ENCODE data around the gene CTDSP2. TPM values are rescaled to one million over a fixed set of nuclear protein-coding genes. Genes with fewer than 3 reads are reported as not detected.
"Not testable (repeated sequence)": the region's sequence is repeated elsewhere in the genome, so short reads cannot be mapped to it uniquely, and the experiment has no call there.

Gene CTDSP2
- total RNA-seq, 1 experiment from 2014 or later, result 82.7 TPM

GRCh38 chr12:57850854-57851430 is 4.4 kb upstream of the CTDSP2 start:
- TF ChIP-seq CBX3 (IDR thresholded peaks at IDR 0.05; ENCODE audit: low read depth) (no peak), RAD21 (IDR thresholded peaks at IDR 0.05; ENCODE audit: low read depth) (no peak), SP1 (IDR thresholded peaks at IDR 0.05; ENCODE audit: low read depth) (no peak), SRF (IDR thresholded peaks at IDR 0.05; ENCODE audit: low read depth) (no peak), POLR2AphosphoS5 (IDR thresholded peaks at IDR 0.05; ENCODE audit: low read depth, low read length) (no peak), CTCF (IDR thresholded peaks at IDR 0.05 in 2 of 3, conservative IDR thresholded peaks at IDR 0.05 in 1 of 3; ENCODE audit: borderline replicate concordance in 1 of 3, insufficient read depth in 1 of 3, low read depth in 2 of 3, low read length in 2 of 3) (no peak), ZFX (IDR thresholded peaks at IDR 0.05) (no peak), ZBTB33 (IDR thresholded peaks at IDR 0.05; ENCODE audit: extremely low read depth, insufficient replicate concordance, low read length) (no peak)
- Histone ChIP-seq H3K9me2 (ENCODE audit: insufficient read depth) (no peaks in the 10 kb centered on the region), H3K4me2 (ENCODE audit: low read length) (no peak overlapping the region), H4K20me1 (ENCODE audit: insufficient read depth) (no peaks in the 10 kb centered on the region), H3K9ac (ENCODE audit: low read length) (no peak overlapping the region), H3K4me3 (replicated peaks in 1 of 2; ENCODE audit: low read depth in 1 of 2, low read length in 2 of 2) (no peak overlapping the region), H3K79me2 (ENCODE audit: insufficient read depth, low read length) (peaks cover 4% of the 10 kb centered on the region), H2AFZ (ENCODE audit: low read depth, low read length, poor library complexity, severe bottlenecking) (no peak overlapping the region), H3K4me1 (ENCODE audit: control insufficient read depth in 1 of 2, insufficient read depth in 2 of 2, low read length in 2 of 2) (peaks cover 3 to 11% of the 10 kb centered on the region in 2 experiments; a peak in 3 of 4 replicates), H3K27ac (ENCODE audit: low read depth, low read length) (no peak overlapping the region), H3K9me3 (ENCODE audit: control insufficient read depth in 1 of 2, insufficient read depth in 1 of 2, low read depth in 1 of 2, low read length in 2 of 2) (no peaks in the 10 kb centered on the region), H3K36me3 (ENCODE audit: control insufficient read depth in 1 of 2, insufficient read depth in 2 of 2, low read length in 2 of 2) (no peaks in the 10 kb centered on the region), H3K27me3 (ENCODE audit: insufficient read depth, low read length) (no peaks in the 10 kb centered on the region)
- BruUV-seq (replicated peaks), result no TSS peak
- DNase-seq (ENCODE audit: low read depth, low spot score) (no peak), ATAC-seq (no peak)
- CTCF ChIA-PET, result no interaction called here
- RAD21 ChIA-PET (ENCODE audit: low non-redundant PET in 1 of 2, low total read pairs in 2 of 2, uncharacterized antibody in 2 of 2, unreplicated experiment in 2 of 2), result no interaction called here
- POLR2A ChIA-PET, result no interaction called here
- intact Hi-C loops (cut with micrococcal nuclease), result no loop called here

GRCh38 chr12:57849447-57849846 is 2.9 kb upstream of the CTDSP2 start:
- H3K4me3 ChIP-seq (replicated peaks in 1 of 2; ENCODE audit: low read depth in 1 of 2, low read length in 2 of 2); intact Hi-C loops (cut with micrococcal nuclease); H2AFZ ChIP-seq (ENCODE audit: low read depth, low read length, poor library complexity, severe bottlenecking); H3K9me3 ChIP-seq (ENCODE audit: control insufficient read depth in 1 of 2, insufficient read depth in 1 of 2, low read depth in 1 of 2, low read length in 2 of 2); DNase-seq (ENCODE audit: low read depth, low spot score); BruUV-seq (replicated peaks); H3K36me3 ChIP-seq (ENCODE audit: control insufficient read depth in 1 of 2, insufficient read depth in 2 of 2, low read length in 2 of 2); H3K4me2 ChIP-seq (ENCODE audit: low read length); H3K9ac ChIP-seq (ENCODE audit: low read length); H3K9me2 ChIP-seq (ENCODE audit: insufficient read depth); CTCF ChIA-PET; H4K20me1 ChIP-seq (ENCODE audit: insufficient read depth); H3K27me3 ChIP-seq (ENCODE audit: insufficient read depth, low read length); ATAC-seq; H3K27ac ChIP-seq (ENCODE audit: low read depth, low read length); POLR2A ChIA-PET; RAD21 ChIA-PET (ENCODE audit: low non-redundant PET in 1 of 2, low total read pairs in 2 of 2, uncharacterized antibody in 2 of 2, unreplicated experiment in 2 of 2): not testable (repeated sequence)
- Histone ChIP-seq H3K79me2 (ENCODE audit: insufficient read depth, low read length) (peaks cover 19% of the 10 kb centered on the region), H3K4me1 (ENCODE audit: control insufficient read depth in 1 of 2, insufficient read depth in 2 of 2, low read length in 2 of 2) (peaks cover 5 to 17% of the 10 kb centered on the region in 2 experiments; a peak in 3 of 4 replicates)

All from HCT116 (cell line).